ENCODE data around the gene GUCY1B1. TPM values are rescaled to one million over a fixed set of nuclear protein-coding genes. Genes with fewer than 3 reads are reported as not detected.

Gene GUCY1B1
- total RNA-seq, 1 experiment from 2014 or later = not detected

GRCh38 chr4:155748039-155748438, 10.8 kb upstream of the GUCY1B1 start (continued):
- no peak for TF ChIP-seq TCF7L2 (IDR thresholded peaks at IDR 0.05; ENCODE audit: borderline replicate concordance, extremely low read depth, insufficient read depth, insufficient read length)
- TF ChIP-seq EZH2 (IDR thresholded peaks at IDR 0.05) = no peak
- TF ChIP-seq ELF1 (IDR thresholded peaks at IDR 0.05; ENCODE audit: borderline replicate concordance, low read depth) = no peak

GRCh38 chr4:155749041-155749440, 9.8 kb upstream of the GUCY1B1 start:
- DNase-seq (ENCODE audit: low read depth, low spot score) (no peak), ATAC-seq (no peak)
- no peak overlapping the region for H3K27ac ChIP-seq (ENCODE audit: low read depth, low read length)
- ChIA-PET RAD21 (ENCODE audit: low non-redundant PET in 1 of 2, low total read pairs in 2 of 2, uncharacterized antibody in 2 of 2, unreplicated experiment in 2 of 2) (no interaction called here), POLR2A (no interaction called here), CTCF (no interaction called here)
- H3K4me2 ChIP-seq (ENCODE audit: low read length) = no peak overlapping the region
- intact Hi-C loops (cut with micrococcal nuclease) = no loop called here
- H3K9me2 ChIP-seq (ENCODE audit: insufficient read depth) = no peaks in the 10 kb centered on the region
- H2AFZ ChIP-seq (ENCODE audit: low read depth, low read length, poor library complexity, severe bottlenecking) = no peak overlapping the region
- H3K9me3 ChIP-seq (ENCODE audit: control insufficient read depth in 1 of 2, insufficient read depth in 1 of 2, low read depth in 1 of 2, low read length in 2 of 2) = no peaks in the 10 kb centered on the region
- no peaks in the 10 kb centered on the region for H4K20me1 ChIP-seq (ENCODE audit: insufficient read depth)
- TF ChIP-seq ELF1 (IDR thresholded peaks at IDR 0.05; ENCODE audit: borderline replicate concordance, low read depth) (no peak), ZFX (IDR thresholded peaks at IDR 0.05) (no peak), POLR2AphosphoS5 (IDR thresholded peaks at IDR 0.05; ENCODE audit: low read depth, low read length) (no peak), EGR1 (IDR thresholded peaks at IDR 0.05; ENCODE audit: low read depth) (no peak), EZH2 (IDR thresholded peaks at IDR 0.05) (no peak), CBX3 (IDR thresholded peaks at IDR 0.05; ENCODE audit: low read depth) (no peak), ZNF274 (IDR thresholded peaks at IDR 0.05; ENCODE audit: low read depth, low read length) (no peak), POLR2A (IDR thresholded peaks at IDR 0.05; ENCODE audit: borderline replicate concordance, extremely low read depth, insufficient read depth, insufficient read length) (no peak), MAX (IDR thresholded peaks at IDR 0.05) (no peak), REST (IDR thresholded peaks at IDR 0.05; ENCODE audit: low read depth) (no peak), SRF (IDR thresholded peaks at IDR 0.05; ENCODE audit: low read depth) (no peak), CEBPB (IDR thresholded peaks at IDR 0.05; ENCODE audit: low read depth) (no peak), TCF7L2 (IDR thresholded peaks at IDR 0.05; ENCODE audit: borderline replicate concordance, extremely low read depth, insufficient read depth, insufficient read length) (no peak), ATF3 (IDR thresholded peaks at IDR 0.05) (no peak), EZH2phosphoT487 (IDR thresholded peaks at IDR 0.05; ENCODE audit: borderline replicate concordance) (no peak), JUND (IDR thresholded peaks at IDR 0.05) (no peak), ZBTB33 (IDR thresholded peaks at IDR 0.05; ENCODE audit: extremely low read depth, insufficient replicate concordance, low read length) (no peak), YY1 (IDR thresholded peaks at IDR 0.05; ENCODE audit: extremely low read depth, insufficient replicate concordance, low read depth, low read length) (no peak)
- H3K4me1 ChIP-seq (ENCODE audit: control insufficient read depth in 1 of 2, insufficient read depth in 2 of 2, low read length in 2 of 2) = no peaks in the 10 kb centered on the region
- no peaks in the 10 kb centered on the region for H3K79me2 ChIP-seq (ENCODE audit: insufficient read depth, low read length)
- no peaks in the 10 kb centered on the region for H3K27me3 ChIP-seq (ENCODE audit: insufficient read depth, low read length)
- BruUV-seq (replicated peaks) = no TSS peak
- no peaks in the 10 kb centered on the region for H3K36me3 ChIP-seq (ENCODE audit: control insufficient read depth in 1 of 2, insufficient read depth in 2 of 2, low read length in 2 of 2)
- H3K9ac ChIP-seq (ENCODE audit: low read length) = no peak overlapping the region
- no peak overlapping the region for H3K4me3 ChIP-seq (replicated peaks in 1 of 2; ENCODE audit: low read depth in 1 of 2, low read length in 2 of 2)

All from HCT116 (cell line).